ENCODE measurements around the gene OTC.

OTC gene

DNA sequence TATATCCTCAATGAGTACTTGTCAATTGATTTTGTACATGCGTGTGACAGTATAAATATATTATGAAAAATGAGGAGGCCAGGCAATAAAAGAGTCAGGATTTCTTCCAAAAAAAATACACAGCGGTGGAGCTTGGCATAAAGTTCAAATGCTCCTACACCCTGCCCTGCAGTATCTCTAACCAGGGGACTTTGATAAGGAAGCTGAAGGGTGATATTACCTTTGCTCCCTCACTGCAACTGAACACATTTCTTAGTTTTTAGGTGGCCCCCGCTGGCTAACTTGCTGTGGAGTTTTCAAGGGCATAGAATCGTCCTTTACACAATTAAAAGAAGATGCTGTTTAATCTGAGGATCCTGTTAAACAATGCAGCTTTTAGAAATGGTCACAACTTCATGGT is at the start of gene OTC:
TSS of gene OTC (plus strand) at position 243 of the 400 bp plus-strand sequence. CDS start at position 336, 93 bp downstream.
- no peak within 1 kb of the TSS for H3K4me3 ChIP-seq (ENCODE audit: low read depth, low read length)
- no peak for DNase-seq (ENCODE audit: low read depth)
- TF ChIP-seq, protein P1, sequence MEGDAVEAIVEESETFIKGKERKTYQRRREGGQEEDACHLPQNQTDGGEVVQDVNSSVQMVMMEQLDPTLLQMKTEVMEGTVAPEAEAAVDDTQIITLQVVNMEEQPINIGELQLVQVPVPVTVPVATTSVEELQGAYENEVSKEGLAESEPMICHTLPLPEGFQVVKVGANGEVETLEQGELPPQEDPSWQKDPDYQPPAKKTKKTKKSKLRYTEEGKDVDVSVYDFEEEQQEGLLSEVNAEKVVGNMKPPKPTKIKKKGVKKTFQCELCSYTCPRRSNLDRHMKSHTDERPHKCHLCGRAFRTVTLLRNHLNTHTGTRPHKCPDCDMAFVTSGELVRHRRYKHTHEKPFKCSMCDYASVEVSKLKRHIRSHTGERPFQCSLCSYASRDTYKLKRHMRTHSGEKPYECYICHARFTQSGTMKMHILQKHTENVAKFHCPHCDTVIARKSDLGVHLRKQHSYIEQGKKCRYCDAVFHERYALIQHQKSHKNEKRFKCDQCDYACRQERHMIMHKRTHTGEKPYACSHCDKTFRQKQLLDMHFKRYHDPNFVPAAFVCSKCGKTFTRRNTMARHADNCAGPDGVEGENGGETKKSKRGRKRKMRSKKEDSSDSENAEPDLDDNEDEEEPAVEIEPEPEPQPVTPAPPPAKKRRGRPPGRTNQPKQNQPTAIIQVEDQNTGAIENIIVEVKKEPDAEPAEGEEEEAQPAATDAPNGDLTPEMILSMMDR (IDR thresholded peaks at IDR 0.05; ENCODE audit: control insufficient read depth, extremely low read depth, insufficient read depth): no peak

DNA sequence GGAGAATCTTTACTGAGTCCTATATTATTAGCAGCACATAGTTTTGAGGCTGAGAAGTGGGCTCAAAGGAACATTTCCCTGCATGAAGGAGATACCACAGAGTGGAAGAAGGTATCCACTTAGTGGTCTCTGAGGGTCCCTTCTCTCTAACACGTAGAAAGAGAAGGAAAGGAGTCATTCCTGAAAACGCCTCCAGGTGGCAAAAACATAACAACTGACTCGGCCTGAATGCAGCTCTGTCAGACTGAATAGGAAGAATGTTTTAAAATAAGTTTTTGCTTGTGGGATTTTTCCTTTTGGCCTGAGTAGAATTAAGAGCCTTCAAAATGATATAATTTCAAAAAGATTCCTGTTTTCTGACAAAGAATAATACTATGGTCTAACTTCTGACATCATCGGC is 48.4 kb upstream of the OTC start:
- no peak overlapping the region for H3K4me3 ChIP-seq (ENCODE audit: low read depth, low read length)
- no peak for DNase-seq (ENCODE audit: low read depth)
- TF ChIP-seq, protein P1 (IDR thresholded peaks at IDR 0.05; ENCODE audit: control insufficient read depth, extremely low read depth, insufficient read depth): no peak

DNA sequence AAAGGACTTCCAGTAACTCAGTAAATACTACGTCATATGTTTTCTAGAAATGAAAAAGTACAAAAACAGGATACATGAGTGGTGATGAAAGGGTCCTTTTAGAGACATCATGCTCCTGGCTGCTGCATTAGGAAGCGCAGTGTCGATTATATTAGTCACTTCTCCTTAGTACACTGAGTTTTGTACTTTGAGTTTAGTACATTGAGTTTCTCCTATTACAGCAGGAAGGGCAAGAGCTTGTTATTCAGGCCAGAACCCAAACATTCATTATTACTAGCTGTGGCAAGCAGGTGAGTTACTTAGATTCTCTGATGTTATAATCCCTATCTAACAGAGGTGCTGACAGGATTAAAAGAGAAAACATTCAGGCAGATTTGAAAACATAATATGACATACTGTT is 46.4 kb upstream of the OTC start:
- no peak overlapping the region for H3K4me3 ChIP-seq (ENCODE audit: low read depth, low read length)
- TF ChIP-seq, protein P1 (IDR thresholded peaks at IDR 0.05; ENCODE audit: control insufficient read depth, extremely low read depth, insufficient read depth): no peak
- no peak for DNase-seq (ENCODE audit: low read depth)

DNA sequence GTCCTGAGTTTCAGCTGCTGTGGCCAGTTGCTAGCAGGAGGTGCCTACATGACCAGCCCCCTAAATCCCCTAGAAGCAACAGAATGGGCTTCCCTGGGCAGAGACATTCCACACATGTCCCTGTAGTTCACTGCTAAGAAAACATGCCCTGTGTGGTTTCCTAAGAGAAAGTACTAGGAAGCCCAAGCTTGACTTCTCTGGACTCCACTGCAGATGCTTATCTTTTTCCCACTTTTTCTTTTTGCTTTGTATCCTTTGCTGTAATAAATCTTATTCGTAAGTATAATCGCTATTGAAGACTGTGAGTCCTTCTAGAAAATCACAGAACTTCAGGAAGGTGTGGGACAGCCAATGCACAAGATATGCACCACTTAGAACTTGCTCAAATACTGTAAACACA is 40.7 kb upstream of the OTC start:
- no peak for DNase-seq (ENCODE audit: low read depth)
- TF ChIP-seq, protein P1 (IDR thresholded peaks at IDR 0.05; ENCODE audit: control insufficient read depth, extremely low read depth, insufficient read depth): no peak
- H3K4me3 ChIP-seq (ENCODE audit: low read depth, low read length): no peak overlapping the region

DNA sequence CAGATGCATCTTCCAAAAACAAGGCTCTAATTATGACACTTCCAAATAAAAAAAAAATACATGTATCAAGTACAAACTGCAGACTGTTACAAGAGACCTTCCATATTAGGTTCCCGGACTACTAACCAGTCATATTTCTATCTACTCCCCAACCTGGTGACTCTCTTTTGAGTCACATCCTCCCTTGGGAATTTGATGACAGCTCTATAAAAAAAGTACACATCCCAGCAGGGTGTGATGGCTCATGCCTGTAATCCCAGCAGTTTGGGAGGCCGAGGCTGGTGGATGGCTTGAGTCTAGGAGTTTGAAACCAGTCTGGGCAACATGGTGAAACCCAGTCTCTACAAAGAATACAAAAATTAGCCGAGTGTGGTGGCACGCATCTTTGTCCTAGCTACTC is 40.0 kb upstream of the OTC start:
- no peak overlapping the region for H3K4me3 ChIP-seq (ENCODE audit: low read depth, low read length)
- TF ChIP-seq, protein P1 (IDR thresholded peaks at IDR 0.05; ENCODE audit: control insufficient read depth, extremely low read depth, insufficient read depth): no peak
- no peak for DNase-seq (ENCODE audit: low read depth)

DNA sequence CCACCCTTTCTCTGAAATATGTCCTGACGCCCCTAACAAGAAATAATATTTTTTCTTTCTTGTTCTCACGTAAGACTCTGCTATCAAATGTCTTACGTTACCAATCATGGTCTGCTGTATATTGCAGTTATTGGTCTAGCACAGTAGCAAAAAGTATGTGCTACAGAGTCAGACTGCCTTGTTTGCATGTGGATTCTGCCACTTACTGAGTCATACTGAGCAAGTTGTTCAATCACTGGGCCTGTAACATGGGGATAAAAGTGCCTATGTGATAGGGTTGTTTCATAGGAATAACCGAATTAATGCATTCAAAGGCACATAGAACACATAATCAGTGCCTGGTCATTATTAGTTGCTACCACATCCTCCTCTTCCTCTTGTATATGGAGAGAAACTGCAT is 39.2 kb upstream of the OTC start:
- TF ChIP-seq, protein P1 (IDR thresholded peaks at IDR 0.05; ENCODE audit: control insufficient read depth, extremely low read depth, insufficient read depth): no peak
- H3K4me3 ChIP-seq (ENCODE audit: low read depth, low read length): no peak overlapping the region
- DNase-seq (ENCODE audit: low read depth): no peak

DNA sequence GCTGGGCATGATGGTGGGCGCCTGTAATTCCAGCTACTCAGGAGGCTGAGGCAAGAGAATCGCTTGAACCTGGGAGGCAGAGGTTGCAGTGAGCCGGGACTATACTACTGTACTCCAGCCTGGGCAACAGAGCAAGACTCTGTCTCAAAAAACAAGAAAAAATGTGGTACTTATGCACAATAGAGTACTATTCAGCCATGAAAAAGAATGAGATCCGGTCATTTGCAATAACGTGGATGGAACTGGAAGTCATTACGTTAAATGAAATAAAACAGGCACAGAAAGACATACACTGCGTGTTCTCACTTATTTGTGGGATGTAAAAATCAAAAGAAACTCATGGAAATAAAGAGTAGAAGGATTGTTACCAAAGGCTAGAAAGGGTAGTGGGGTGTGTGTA is 37.2 kb upstream of the OTC start:
- H3K4me3 ChIP-seq (ENCODE audit: low read depth, low read length): no peak overlapping the region
- no peak for DNase-seq (ENCODE audit: low read depth)
- TF ChIP-seq, protein P1 (IDR thresholded peaks at IDR 0.05; ENCODE audit: control insufficient read depth, extremely low read depth, insufficient read depth): no peak

Data from LNCaP clone FGC (cell line).